Testis (tissue), 3 donors: ENCODE measurements around the gene TENT4B. TPM values are rescaled to one million over a fixed set of nuclear protein-coding genes. Genes with fewer than 3 reads are reported as not detected.

ENCODE experiments used
- DNase-seq: peaks from one replicate; pipeline ENCODE4 v3.0.0-alpha.2; 2019
- H3K27ac ChIP-seq, 2 donors: fragments of 200-600 bp; sonication (generic); one replicate each; pipeline ENCODE4 v1.5.1; 2019
- H3K27me3 ChIP-seq: fragments of 200-600 bp; sonication (generic); one replicate; pipeline ENCODE4 v1.5.1; 2019
- H3K36me3 ChIP-seq: fragments of 200-600 bp; sonication (generic); one replicate; pipeline ENCODE4 v1.5.1; 2017; ENCODE audit warnings: low read depth; ENCODE audit errors: missing control alignments
- H3K4me1 ChIP-seq: fragments of 200-600 bp; sonication (generic); one replicate; pipeline ENCODE4 v1.5.1; 2019
- H3K4me3 ChIP-seq, 2 donors: fragments of 200-600 bp; sonication (generic); one replicate each; pipeline ENCODE4 v1.5.1; 2017 to 2019
- H3K9me3 ChIP-seq: fragments of 200-600 bp; sonication (generic); one replicate; pipeline ENCODE4 v1.5.1; 2017
- CTCF ChIP-seq, 3 experiments: fragments of 450-650 bp in 2 of 3; fragments of 200-600 bp in 1 of 3; sonication (generic) in 1 of 3; IDR thresholded peaks; one replicate each; pipeline ENCODE4 v1.5.1; 2016 to 2019; ENCODE audit warnings: antibody characterized with exemption in 3 of 3, mild to moderate bottlenecking in 2 of 3, moderate library complexity in 1 of 3
- POLR2A ChIP-seq: fragments of 450-650 bp; IDR thresholded peaks from one replicate; pipeline ENCODE4 v1.6.1; 2017; ENCODE audit warnings: antibody characterized with exemption, mild to moderate bottlenecking, moderate library complexity
- WGBS, 2 donors: methylation state at CpG; one replicate each; pipeline ENCODE4 v1.1.5; 2018; 5-methylcytosine and 5-hydroxymethylcytosine counted together
- intact Hi-C: fragments of 100-400 bp; cut with DNase I; formaldehyde crosslinking; loops from one replicate; pipeline ENCODE4 v1.15.1; 2023; ENCODE audit warnings: low total_unique reads
- polyA plus RNA-seq: library from polyadenylated mRNA; stranded (reverse); fragments of 350-450 nt; fragmentation: Illumina TruSeq; extraction: RNeasy Lipid Tissue Mini Kit (QIAGEN cat#74804); gene quantifications from one replicate; pipeline ENCODE4 v1.2.3, GENCODE V29; 2014; ENCODE audit warnings: low read depth, low replicate concordance; ENCODE audit not compliant: insufficient read depth
- total RNA-seq, 2 donors: library from RNA; depleted of rRNA; stranded (reverse); fragments of >200 nt; gene quantifications; one replicate each; pipeline ENCODE4 v1.2.3, GENCODE V29; 2016

The TENT4B gene
- total and polyA plus RNA-seq, 3 donors from 2014 or later = 27.5 to 56.6 (median 37.6) TPM

GRCh38 chr16:50160495-50161164, 7.5 kb downstream of the TENT4B start:
- intact Hi-C loops = no loop called here
- DNase-seq = no peak
- Histone ChIP-seq H3K27ac (peak overlapping the region; percentile 12 to 68), H3K4me3 (no peak overlapping the region), H3K9me3 (no peaks in the 10 kb centered on the region), H3K36me3 (no peaks in the 10 kb centered on the region), H3K4me1 (peaks cover 9% of the 10 kb centered on the region), H3K27me3 (no peaks in the 10 kb centered on the region)
- WGBS, 2 donors = 58 to 62% methylated on average over 4 of the region's 4 CpGs
- no peak for TF ChIP-seq CTCF (IDR thresholded peaks at IDR 0.05)
- TF ChIP-seq POLR2A = no peak

- no peak for DNase-seq
- no peak for TF ChIP-seq POLR2A
- TF ChIP-seq CTCF (IDR thresholded peaks at IDR 0.05) = no peak
- intact Hi-C loops = no loop called here
- peaks cover 10% of the 10 kb centered on the region for H3K4me1 ChIP-seq
- no peaks in the 10 kb centered on the region for H3K27me3 ChIP-seq
- H3K9me3 ChIP-seq = no peaks in the 10 kb centered on the region
- peak overlapping the region in 1 of 2 donors; percentile 68 for H3K27ac ChIP-seq
- H3K4me3 ChIP-seq = no peak overlapping the region
- 95 to 96% methylated on average over 2 of the region's 2 CpGs for WGBS, 2 donors
- H3K36me3 ChIP-seq = no peaks in the 10 kb centered on the region
Observed at GRCh38 chr16:50161950-50162349, 8.8 kb downstream of the TENT4B start.

GRCh38 chr16:50165473-50165872, 12.4 kb downstream of the TENT4B start:
- DNase-seq = no peak
- no peak overlapping the region for H3K27ac ChIP-seq
- no peaks in the 10 kb centered on the region for H3K36me3 ChIP-seq
- no peak overlapping the region for H3K4me3 ChIP-seq
- intact Hi-C loops = no loop called here
- 68 to 69% methylated on average over 2 of the region's 2 CpGs for WGBS, 2 donors
- H3K9me3 ChIP-seq = no peaks in the 10 kb centered on the region
- TF ChIP-seq CTCF (IDR thresholded peaks at IDR 0.05) (no peak), POLR2A (no peak)
- H3K27me3 ChIP-seq = no peaks in the 10 kb centered on the region
- H3K4me1 ChIP-seq = peaks cover 12% of the 10 kb centered on the region

- WGBS, 2 donors = 58 to 66% methylated on average over 9 of the region's 9 CpGs
- TF ChIP-seq POLR2A = no peak
- no peak for TF ChIP-seq CTCF (IDR thresholded peaks at IDR 0.05)
Observed at GRCh38 chr16:50166511-50167500, 13.7 kb downstream of the TENT4B start.

More at GRCh38 chr16:50166511-50167500, 13.7 kb downstream of the TENT4B start:
- H3K4me1 ChIP-seq = peaks cover 10% of the 10 kb centered on the region
- intact Hi-C loops = no loop called here
- no peaks in the 10 kb centered on the region for H3K36me3 ChIP-seq
- no peak for DNase-seq
- H3K27me3 ChIP-seq = no peaks in the 10 kb centered on the region
- H3K4me3 ChIP-seq = no peak overlapping the region
- H3K27ac ChIP-seq = peak overlapping the region; percentile 15 to 62
- H3K9me3 ChIP-seq = no peaks in the 10 kb centered on the region
